Activated naive CD4-positive, alpha-beta T cell treated with anti-CD3 and anti-CD28 coated beads, Interleukin-2, amount 50 U/mL, for 16 hours (primary cell): Measurements from ENCODE around the gene CRTC1.
A peak's percentile ranks its signal among the peaks of the same experiment; 100 is the strongest.

Experiments used
- DNase-seq: peaks from one replicate; pipeline ENCODE4 v3.0.0-alpha.2; 2020

The CRTC1 gene

GRCh38 chr19:18683109-18683957, at the start of gene CRTC1:
CRTC1 (plus strand) TSS chr19:18683680; CDS start chr19:18683703, 23 bp downstream.
- peak; percentile 92 for DNase-seq

GRCh38 chr19:18634612-18635297, 48.7 kb upstream of the CRTC1 start:
- no peak for DNase-seq

GRCh38 chr19:18635831-18636182, 47.7 kb upstream of the CRTC1 start:
- DNase-seq, result no peak

- peak; percentile 97 for DNase-seq
Measured at GRCh38 chr19:18636183-18636968, 47.1 kb upstream of the CRTC1 start.

GRCh38 chr19:18636969-18637629, 46.4 kb upstream of the CRTC1 start, which contains the start of gene KLHL26:
KLHL26 (plus strand) TSS chr19:18637028; CDS start chr19:18637055, 27 bp downstream.
- no peak for DNase-seq

GRCh38 chr19:18637673-18638630, 45.5 kb upstream of the CRTC1 start:
- DNase-seq, result no peak

- no peak for DNase-seq
Measured at GRCh38 chr19:18639706-18640243, 43.7 kb upstream of the CRTC1 start.

GRCh38 chr19:18644196-18645034, 39.1 kb upstream of the CRTC1 start:
- DNase-seq, result no peak

- no peak for DNase-seq
Measured at GRCh38 chr19:18645035-18645511, 38.4 kb upstream of the CRTC1 start.

- no peak for DNase-seq
Measured at GRCh38 chr19:18646535-18647370, 36.7 kb upstream of the CRTC1 start.

- DNase-seq, result no peak
Measured at GRCh38 chr19:18647371-18647767, 36.1 kb upstream of the CRTC1 start.

- no peak for DNase-seq
Measured at GRCh38 chr19:18647807-18648206, 35.7 kb upstream of the CRTC1 start.

- no peak for DNase-seq
Measured at GRCh38 chr19:18648973-18649315, 34.5 kb upstream of the CRTC1 start.

- DNase-seq, result no peak
Measured at GRCh38 chr19:18649371-18650020, 34.0 kb upstream of the CRTC1 start.

GRCh38 chr19:18650021-18650390, 33.5 kb upstream of the CRTC1 start:
- DNase-seq, result no peak

- DNase-seq, result no peak
Measured at GRCh38 chr19:18650468-18651041, 32.9 kb upstream of the CRTC1 start.

GRCh38 chr19:18651300-18651699, 32.2 kb upstream of the CRTC1 start:
- no peak for DNase-seq

GRCh38 chr19:18651733-18652132, 31.7 kb upstream of the CRTC1 start:
- no peak for DNase-seq

- DNase-seq, result no peak
Measured at GRCh38 chr19:18653853-18654252, 29.6 kb upstream of the CRTC1 start.
